Putamen (tissue), 1 donor: ENCODE results near the gene SCAND1.

Experiments
- DNase-seq: peaks from one replicate; pipeline ENCODE4 v3.0.0-alpha.2; 2016; ENCODE audit warnings: low spot score

SCAND1 gene

GRCh38 chr20:35904982-35905663 lies 49.2 kb downstream of the SCAND1 start:
- no peak for DNase-seq

DNA sequence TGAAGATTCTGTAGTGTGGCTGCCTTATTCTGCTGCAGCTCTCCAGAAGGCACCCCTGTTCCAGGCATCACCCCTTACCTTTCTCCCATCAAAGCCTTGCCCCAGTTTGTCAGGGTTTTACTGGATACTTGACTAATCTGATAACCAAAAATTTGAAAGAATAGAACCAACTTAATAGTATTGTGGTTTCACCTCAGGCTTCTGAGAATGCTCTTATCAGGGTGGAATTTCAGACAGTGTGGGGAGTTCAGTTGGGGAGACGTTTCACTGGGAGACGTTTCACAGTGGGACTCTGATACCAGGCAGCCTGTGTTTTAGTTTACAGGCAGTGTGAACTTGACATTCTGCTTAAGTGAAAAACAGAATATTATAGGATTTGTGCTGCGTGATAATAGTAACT lies 50.5 kb downstream of the SCAND1 start:
- DNase-seq: no peak
